IMR-90 (cell line): ENCODE results near the gene KCNMB1. TPM values are rescaled to one million over a fixed set of nuclear protein-coding genes. Genes with fewer than 3 reads are reported as not detected.

Experiments
- ATAC-seq: fragments of 200-7000 bp; cut with Tn5 transposase; 2 replicates; pipeline ENCODE4 v1.9.1; 2020; ENCODE audit warnings: low read depth, mild to moderate bottlenecking, moderate library complexity
- BruUV-seq: library from RNA; stranded (reverse); fragments of 400-500 nt; replicated peaks from 2 replicates; lab custom pipeline; 2021; lab: Mats Ljungman, UMichigan
- CTCF ChIA-PET: fragments of 300-600 bp; formaldehyde crosslinking; extraction: SDS; loops from one replicate; lab custom pipeline; 2021; ENCODE audit warnings: antibody characterized with exemption; lab: Yijun Ruan, JAX
- POLR2A ChIA-PET: fragments of 300-600 bp; sonication (Branson Sonifier 250); formaldehyde crosslinking; loops from one replicate; lab custom pipeline; 2022; ENCODE audit warnings: antibody characterized with exemption; ENCODE audit not compliant: unreplicated experiment; lab: Charles Lee
- DNase-seq: peaks from one replicate; pipeline ENCODE4 v3.0.0; 2013
- H2AFZ ChIP-seq: replicated peaks from 2 replicates; pipeline ENCODE3; 2013; ENCODE audit warnings: low read length, mild to moderate bottlenecking; ENCODE audit not compliant: poor library complexity
- H2AK5ac ChIP-seq: 2 replicates; pipeline ENCODE4 v1.6.1; 2013; ENCODE audit warnings: low read depth, low read length, inconsistent platforms
- H2AK9ac ChIP-seq: replicated peaks from 2 replicates; pipeline ENCODE3; 2013; ENCODE audit warnings: mild to moderate bottlenecking, low read depth, low read length, moderate library complexity; ENCODE audit not compliant: poor library complexity
- H2BK120ac ChIP-seq: 2 replicates; pipeline ENCODE4 v1.6.1; 2013; ENCODE audit warnings: low read depth, low read length, inconsistent platforms
- H2BK15ac ChIP-seq: 3 replicates; pipeline ENCODE4 v1.6.1; 2013; ENCODE audit warnings: low read depth, low read length, inconsistent platforms
- H2BK20ac ChIP-seq: 2 replicates; pipeline ENCODE4 v1.6.1; 2013; ENCODE audit warnings: low read depth, mild to moderate bottlenecking, inconsistent platforms, low read length, moderate library complexity
- H2BK5ac ChIP-seq: 2 replicates; pipeline ENCODE4 v1.6.1; 2013; ENCODE audit warnings: mild to moderate bottlenecking, low read depth, low read length, inconsistent platforms; ENCODE audit not compliant: poor library complexity, severe bottlenecking
- H3K14ac ChIP-seq: replicated peaks from 2 replicates; pipeline ENCODE4 v1.6.1; 2013; ENCODE audit warnings: low read depth, low read length, inconsistent platforms
- H3K18ac ChIP-seq: 2 replicates; pipeline ENCODE4 v1.6.1; 2013; ENCODE audit warnings: low read depth, low read length, control low read depth
- H3K23ac ChIP-seq: 2 replicates; pipeline ENCODE4 v1.6.1; 2013; ENCODE audit warnings: low read depth, low read length, inconsistent platforms
- H3K27ac ChIP-seq: 2 replicates; pipeline ENCODE4 v1.5.1; 2013; ENCODE audit warnings: mild to moderate bottlenecking, control low read depth, low read length; ENCODE audit not compliant: insufficient read depth
- H3K27me3 ChIP-seq: 2 replicates; pipeline ENCODE4 v1.6.1; 2013; ENCODE audit warnings: low read length; ENCODE audit not compliant: control insufficient read depth, insufficient read depth
- H3K36me3 ChIP-seq: 2 replicates; pipeline ENCODE4 v1.6.1; 2013; ENCODE audit warnings: low read length, mixed read lengths; ENCODE audit not compliant: control insufficient read depth, insufficient read depth
- H3K4ac ChIP-seq: 2 replicates; pipeline ENCODE4 v1.6.1; 2013; ENCODE audit warnings: low read depth, low read length, inconsistent platforms
- H3K4me1 ChIP-seq: 2 replicates; pipeline ENCODE4 v1.6.1; 2013; ENCODE audit warnings: low read length, mixed read lengths; ENCODE audit not compliant: control insufficient read depth, insufficient read depth
- H3K4me2 ChIP-seq: 2 replicates; pipeline ENCODE4 v1.6.1; 2013; ENCODE audit warnings: low read depth, mild to moderate bottlenecking, control low read depth, low read length, moderate library complexity
- H3K4me3 ChIP-seq: 2 replicates; pipeline ENCODE4 v1.5.1; 2013; ENCODE audit warnings: low read depth, mild to moderate bottlenecking, control low read depth, low read length, moderate library complexity; ENCODE audit not compliant: insufficient read depth
- H3K56ac ChIP-seq: 2 replicates; pipeline ENCODE4 v1.6.1; 2013; ENCODE audit warnings: low read length, inconsistent platforms; ENCODE audit not compliant: insufficient read depth; ENCODE audit errors: extremely low read depth
- H3K79me1 ChIP-seq, 2 experiments: 2 replicates each; pipeline ENCODE4 v1.6.1; 2013; ENCODE audit warnings: low read length in 2 of 2, inconsistent platforms in 1 of 2, low read depth in 1 of 2
- H3K9ac ChIP-seq: 2 replicates; pipeline ENCODE4 v1.6.1; 2013; ENCODE audit warnings: low read depth, low read length, control low read depth
- H3K9me1 ChIP-seq: 2 replicates; pipeline ENCODE4 v1.6.1; 2013; ENCODE audit warnings: low read length, inconsistent platforms; ENCODE audit not compliant: insufficient read depth
- H3K9me3 ChIP-seq: 2 replicates; pipeline ENCODE4 v1.6.1; 2013; ENCODE audit warnings: low read length; ENCODE audit not compliant: control insufficient read depth, insufficient read depth
- H4K20me1 ChIP-seq: 2 replicates; pipeline ENCODE4 v1.6.1; 2013; ENCODE audit warnings: low read length, inconsistent platforms; ENCODE audit not compliant: insufficient read depth
- H4K5ac ChIP-seq: 2 replicates; pipeline ENCODE4 v1.6.1; 2013; ENCODE audit warnings: mild to moderate bottlenecking, low read depth, low read length, control low read depth
- H4K8ac ChIP-seq, 2 experiments: 2 replicates each; pipeline ENCODE4 v1.6.1; 2013; ENCODE audit warnings: low read depth in 2 of 2, low read length in 2 of 2, control low read depth in 1 of 2, inconsistent platforms in 1 of 2
- H4K91ac ChIP-seq: 2 replicates; pipeline ENCODE4 v1.6.1; 2013; ENCODE audit warnings: low read depth, low read length, inconsistent platforms; ENCODE audit not compliant: insufficient read depth
- BHLHE40 ChIP-seq: fragments of 150-350 bp; IDR thresholded peaks from 2 replicates; pipeline ENCODE4 v1.6.1; 2016; ENCODE audit warnings: mild to moderate bottlenecking, low read depth, low read length
- ELK1 ChIP-seq: fragments of 150-350 bp; IDR thresholded peaks from 2 replicates; pipeline ENCODE4 v1.6.1; 2016; ENCODE audit warnings: low read depth, mild to moderate bottlenecking, low read length, moderate library complexity, borderline replicate concordance
- MAFK ChIP-seq: IDR thresholded peaks from 2 replicates; pipeline ENCODE4 v1.6.1; 2012; ENCODE audit warnings: low read depth, low read length, improper control_type of control experiment
- MAZ ChIP-seq: IDR thresholded peaks from 2 replicates; pipeline ENCODE4 v1.6.1; 2012; ENCODE audit warnings: low read depth, mild to moderate bottlenecking, low read length, improper control_type of control experiment, moderate library complexity, borderline replicate concordance
- RAD21 ChIP-seq: IDR thresholded peaks from 2 replicates; pipeline ENCODE4 v1.6.1; 2012; ENCODE audit warnings: low read length, improper control_type of control experiment
- RCOR1 ChIP-seq: IDR thresholded peaks from 2 replicates; pipeline ENCODE4 v1.6.1; 2012; ENCODE audit warnings: mild to moderate bottlenecking, low read length, improper control_type of control experiment; ENCODE audit not compliant: insufficient replicate concordance
- RFX5 ChIP-seq: IDR thresholded peaks from 2 replicates; pipeline ENCODE4 v1.8.0; 2012; ENCODE audit warnings: low read depth, mild to moderate bottlenecking, low read length, moderate library complexity
- SMC3 ChIP-seq: fragments of 150-350 bp; IDR thresholded peaks from 2 replicates; pipeline ENCODE4 v1.6.1; 2016; ENCODE audit warnings: low read depth, mild to moderate bottlenecking, antibody characterized with exemption, low read length, moderate library complexity
- USF2 ChIP-seq: fragments of 150-350 bp; IDR thresholded peaks from 2 replicates; pipeline ENCODE4 v1.6.1; 2017; ENCODE audit warnings: mild to moderate bottlenecking, antibody characterized with exemption, low read length, low read depth
- WGBS, 2 experiments: methylation state at CpG; one replicate each; pipeline versions ENCODE4 v1.1.5 to v1.1.7; 2013; ENCODE audit warnings: missing lambda C conversion rate in 2 of 2; ENCODE audit not compliant: insufficient read length in 1 of 2; ENCODE audit errors: extremely low coverage in 2 of 2; 5-methylcytosine and 5-hydroxymethylcytosine counted together
- dilution Hi-C: fragments of 300-500 bp; cut with HindIII; formaldehyde crosslinking; loops from one replicate; pipeline ENCODE4 v1.14.3; 2018; ENCODE audit warnings: low sequenced_read_pairs; ENCODE audit not compliant: unreplicated experiment
- in situ Hi-C: fragments of 300-500 bp; cut with MboI; formaldehyde crosslinking; loops from 3 replicates; pipeline ENCODE4 v1.14.3; 2019; ENCODE audit warnings: low sequenced_read_pairs, inconsistent platforms, mixed read lengths
- intact Hi-C: fragments of 100-400 bp; cut with micrococcal nuclease; formaldehyde crosslinking; loops from 2 replicates; pipeline ENCODE4 v1.10.0; 2022
- polyA plus RNA-seq, 3 experiments: library from polyadenylated mRNA; depleted of rRNA; stranded (reverse); fragments of >200 nt; gene quantifications; 2 replicates each; pipeline ENCODE4 v1.2.3, GENCODE V29; 2012; ENCODE audit warnings: low replicate concordance in 1 of 3
- total RNA-seq: library from RNA; depleted of rRNA; stranded (reverse); fragments of >200 nt; gene quantifications from 2 replicates; pipeline ENCODE4 v1.2.3, GENCODE V29; 2012

The KCNMB1 gene
- total and polyA plus RNA-seq, 2 of the 4 experiments (the other 2 are of a cell fraction), result not detected

- no peak for DNase-seq
- H3K14ac ChIP-seq, result no peak overlapping the region
- H3K23ac ChIP-seq, result no peak overlapping the region
- H3K9ac ChIP-seq, result no peak overlapping the region
- H2AK9ac ChIP-seq, result no peak overlapping the region
- H3K4me3 ChIP-seq, result no peak overlapping the region
- H3K18ac ChIP-seq, result no peak overlapping the region
- no peak overlapping the region for H3K4ac ChIP-seq
- no peak overlapping the region for H2AK5ac ChIP-seq
- no peak overlapping the region for H3K56ac ChIP-seq
- intact Hi-C loops, result no loop called here
- no peak overlapping the region for H3K27ac ChIP-seq
- H2BK120ac ChIP-seq, result no peak overlapping the region
- H3K4me1 ChIP-seq, result no peaks in the 10 kb centered on the region
- H3K79me1 ChIP-seq, result no peaks in the 10 kb centered on the region
- CTCF ChIA-PET, result no interaction called here
- in situ Hi-C loops, result no loop called here
- BruUV-seq, result no TSS peak
- no peak overlapping the region for H4K8ac ChIP-seq
- dilution Hi-C loops, result no loop called here
- H3K4me2 ChIP-seq, result no peak overlapping the region
- H2BK5ac ChIP-seq, result no peak overlapping the region
- WGBS, 2 experiments, result 16% methylated on average over 4 of the region's 8 CpGs; no CpG with 5 or more reads in 1 of the 2 experiments
- no peak for TF ChIP-seq USF2
- no peak for TF ChIP-seq MAFK
- TF ChIP-seq RAD21, result no peak
- no peak for TF ChIP-seq BHLHE40
- TF ChIP-seq MAZ, result no peak
- TF ChIP-seq RCOR1, result no peak
- TF ChIP-seq SMC3, result no peak
- TF ChIP-seq ELK1, result no peak
- TF ChIP-seq RFX5, result no peak
- H3K9me3 ChIP-seq, result no peaks in the 10 kb centered on the region
- no peak overlapping the region for H2BK20ac ChIP-seq
- POLR2A ChIA-PET, result no interaction called here
- ATAC-seq, result no peak
- no peaks in the 10 kb centered on the region for H4K20me1 ChIP-seq
- H3K9me1 ChIP-seq, result no peaks in the 10 kb centered on the region
- H2AFZ ChIP-seq, result no peak overlapping the region
- no peaks in the 10 kb centered on the region for H3K36me3 ChIP-seq
- H4K5ac ChIP-seq, result no peak overlapping the region
- H3K27me3 ChIP-seq, result 0 out of 2 replicates have a peak, but pooled peaks cover 2% of the 10 kb centered on the region
- H2BK15ac ChIP-seq, result no peak overlapping the region
- no peak overlapping the region for H4K91ac ChIP-seq
Measured at GRCh38 chr5:170342153-170342725, 46.9 kb downstream of the KCNMB1 start.
